ENCODE results near the gene XRCC5. TPM values are rescaled to one million over a fixed set of nuclear protein-coding genes. Genes with fewer than 3 reads are reported as not detected.
"Not testable (repeated sequence)": the region's sequence is repeated elsewhere in the genome, so short reads cannot be mapped to it uniquely, and the experiment has no call there.

Gene XRCC5
- total and polyA plus RNA-seq, 4 experiments from 2014 or later, result 235 to 348 (median 273) TPM

GRCh38 chr2:216206821-216207220, 97.7 kb downstream of the XRCC5 start:
- Mint-ChIP-seq H3K9me3 (no peaks in the 10 kb centered on the region), H3K27me3 (no peaks in the 10 kb centered on the region), H3K4me1 (peaks cover 14 to 22% (median 17%) of the 10 kb centered on the region in 4 donors), H3K27ac (peak overlapping the region in 3 of 7 donors; percentile 18 to 72 (median 52)), H3K4me3 (no peak overlapping the region), H3K36me3 (peaks cover 67 to 84% of the 10 kb centered on the region in 2 donors)
- intact Hi-C loops (cut with micrococcal nuclease), result no loop called here
- Histone ChIP-seq H3K9me3 (ENCODE audit: control insufficient read depth in 1 of 2, low read length in 2 of 2) (no peaks in the 10 kb centered on the region), H3K27me3 (ENCODE audit: insufficient read depth, low read length) (no peaks in the 10 kb centered on the region), H3K4me1 (ENCODE audit: insufficient read depth, low read length) (no peaks in the 10 kb centered on the region), H3K4me3 (ENCODE audit: low read length in 2 of 2) (no peak overlapping the region), H3K36me3 (ENCODE audit: insufficient read depth, low read length) (peaks cover 54% of the 10 kb centered on the region), H3K27ac (ENCODE audit: low read depth, low read length) (no peak overlapping the region)
- ChIA-PET CTCF (ENCODE audit: partially characterized antibody) (no interaction called here), POLR2A (ENCODE audit: partially characterized antibody) (no interaction called here)
- DNase-seq, result no peak

DNA sequence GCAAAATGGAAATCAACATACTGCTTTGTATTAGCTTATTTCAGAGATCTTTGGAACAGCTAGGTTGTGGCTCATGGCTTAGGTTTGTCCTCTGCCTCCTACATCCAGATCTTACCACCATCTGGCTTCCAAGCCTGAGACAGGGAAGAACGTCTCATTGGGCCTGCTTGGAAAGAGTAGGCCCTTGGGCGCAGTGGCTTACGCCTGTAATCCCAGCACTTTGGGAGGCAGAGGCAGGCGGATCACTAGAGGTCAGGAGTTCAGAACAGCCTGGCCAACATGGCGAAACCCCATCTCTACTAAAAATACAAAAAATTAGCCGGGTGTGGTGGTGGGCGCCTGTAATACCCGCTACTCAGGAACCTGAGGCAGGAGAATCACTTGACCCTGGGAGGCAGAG, 99.5 kb downstream of the XRCC5 start:
- H3K27me3 Mint-ChIP-seq; DNase-seq; H3K27me3 ChIP-seq (ENCODE audit: insufficient read depth, low read length); H3K27ac ChIP-seq (ENCODE audit: low read depth, low read length); intact Hi-C loops (cut with micrococcal nuclease); CTCF ChIA-PET (ENCODE audit: partially characterized antibody); POLR2A ChIA-PET (ENCODE audit: partially characterized antibody); H3K4me3 Mint-ChIP-seq; H3K4me3 ChIP-seq (ENCODE audit: low read length in 2 of 2); H3K4me1 ChIP-seq (ENCODE audit: insufficient read depth, low read length); H3K9me3 ChIP-seq (ENCODE audit: control insufficient read depth in 1 of 2, low read length in 2 of 2); H3K9me3 Mint-ChIP-seq: not testable (repeated sequence)
- Mint-ChIP-seq H3K27ac (peak overlapping the region in 3 of 7 donors; percentile 5 to 62 (median 19)), H3K4me1 (peaks cover 14 to 23% (median 17%) of the 10 kb centered on the region in 4 donors), H3K36me3 (peaks cover 49 to 72% of the 10 kb centered on the region in 2 donors)
- H3K36me3 ChIP-seq (ENCODE audit: insufficient read depth, low read length), result peaks cover 35% of the 10 kb centered on the region

- Histone ChIP-seq H3K27ac (ENCODE audit: low read depth, low read length) (no peak overlapping the region), H3K27me3 (ENCODE audit: insufficient read depth, low read length) (no peaks in the 10 kb centered on the region), H3K36me3 (ENCODE audit: insufficient read depth, low read length) (peaks cover 13% of the 10 kb centered on the region), H3K9me3 (ENCODE audit: control insufficient read depth in 1 of 2, low read length in 2 of 2) (no peaks in the 10 kb centered on the region), H3K4me1 (ENCODE audit: insufficient read depth, low read length) (no peaks in the 10 kb centered on the region), H3K4me3 (ENCODE audit: low read length in 2 of 2) (no peak overlapping the region)
- ChIA-PET CTCF (ENCODE audit: partially characterized antibody) (interaction anchor here (0.5 to 1.1 kb wide), 3 partner anchors 193 to 1386 kb away, joined by 3 read pairs; no protein-coding TSS in a partner anchor), POLR2A (ENCODE audit: partially characterized antibody) (no interaction called here)
- H3K4me1 Mint-ChIP-seq, result peaks cover 10 to 23% (median 17%) of the 10 kb centered on the region in 4 donors
- peaks cover 30 to 50% of the 10 kb centered on the region in 2 donors for H3K36me3 Mint-ChIP-seq
- no peak for DNase-seq
- no peaks in the 10 kb centered on the region for H3K9me3 Mint-ChIP-seq
- peak overlapping the region; percentile 5 to 91 (median 43) for H3K27ac Mint-ChIP-seq
- no peak overlapping the region for H3K4me3 Mint-ChIP-seq
- intact Hi-C loops (cut with micrococcal nuclease), result no loop called here
- H3K27me3 Mint-ChIP-seq, result no peaks in the 10 kb centered on the region
These were observed 101.8 kb downstream of the XRCC5 start for GRCh38 chr2:216210701-216211540.

- H3K9me3 ChIP-seq (ENCODE audit: control insufficient read depth in 1 of 2, low read length in 2 of 2), result no peaks in the 10 kb centered on the region
- H3K4me1 Mint-ChIP-seq, result peaks cover 9 to 25% (median 18%) of the 10 kb centered on the region in 4 donors
- H3K4me3 Mint-ChIP-seq, result no peak overlapping the region
- intact Hi-C loops (cut with micrococcal nuclease), result no loop called here
- H3K27me3 Mint-ChIP-seq, result no peaks in the 10 kb centered on the region
- CTCF ChIA-PET (ENCODE audit: partially characterized antibody), result interaction anchor here (0.5 to 1.1 kb wide), 3 partner anchors 192 to 1387 kb away, joined by 3 read pairs; no protein-coding TSS in a partner anchor
- no peaks in the 10 kb centered on the region for H3K27me3 ChIP-seq (ENCODE audit: insufficient read depth, low read length)
- no peaks in the 10 kb centered on the region for H3K9me3 Mint-ChIP-seq
- peaks cover 22 to 42% of the 10 kb centered on the region in 2 donors for H3K36me3 Mint-ChIP-seq
- DNase-seq, result no peak
- H3K4me1 ChIP-seq (ENCODE audit: insufficient read depth, low read length), result peaks cover under 1% of the 10 kb centered on the region
- no peak overlapping the region for H3K4me3 ChIP-seq (ENCODE audit: low read length in 2 of 2)
- peaks cover 5% of the 10 kb centered on the region for H3K36me3 ChIP-seq (ENCODE audit: insufficient read depth, low read length)
- H3K27ac ChIP-seq (ENCODE audit: low read depth, low read length), result no peak overlapping the region
- H3K27ac Mint-ChIP-seq, result peak overlapping the region in 5 of 7 donors; percentile 2 to 91 (median 43)
- POLR2A ChIA-PET (ENCODE audit: partially characterized antibody), result no interaction called here
These were observed 102.5 kb downstream of the XRCC5 start for GRCh38 chr2:216211614-216212145.

- Histone ChIP-seq H3K27ac (ENCODE audit: low read depth, low read length) (no peak overlapping the region), H3K4me1 (ENCODE audit: insufficient read depth, low read length) (peaks cover 10% of the 10 kb centered on the region), H3K27me3 (ENCODE audit: insufficient read depth, low read length) (no peaks in the 10 kb centered on the region), H3K36me3 (ENCODE audit: insufficient read depth, low read length) (peaks cover 4% of the 10 kb centered on the region), H3K9me3 (ENCODE audit: control insufficient read depth in 1 of 2, low read length in 2 of 2) (no peaks in the 10 kb centered on the region), H3K4me3 (ENCODE audit: low read length in 2 of 2) (no peak overlapping the region)
- DNase-seq, result no peak
- peaks cover 4 to 20% of the 10 kb centered on the region in 2 donors for H3K36me3 Mint-ChIP-seq
- no peak overlapping the region for H3K27ac Mint-ChIP-seq
- H3K9me3 Mint-ChIP-seq, result no peaks in the 10 kb centered on the region
- POLR2A ChIA-PET (ENCODE audit: partially characterized antibody), result interaction anchor here (1.4 kb wide), 1 partner anchor 12 kb away, joined by 4 read pairs; no protein-coding TSS in a partner anchor
- intact Hi-C loops (cut with micrococcal nuclease), result no loop called here
- CTCF ChIA-PET (ENCODE audit: partially characterized antibody), result interaction anchor here (2.8 kb wide), 1 partner anchor 190 kb away, joined by 16 read pairs; no protein-coding TSS in a partner anchor
- no peak overlapping the region for H3K4me3 Mint-ChIP-seq
- H3K4me1 Mint-ChIP-seq, result peaks cover 16 to 38% (median 30%) of the 10 kb centered on the region in 4 donors
- H3K27me3 Mint-ChIP-seq, result no peaks in the 10 kb centered on the region
These were observed 105.6 kb downstream of the XRCC5 start for GRCh38 chr2:216214768-216215167.

GRCh38 chr2:216215658-216216390, 106.7 kb downstream of the XRCC5 start:
- peaks cover 4% of the 10 kb centered on the region for H3K36me3 ChIP-seq (ENCODE audit: insufficient read depth, low read length)
- POLR2A ChIA-PET (ENCODE audit: partially characterized antibody), result no interaction called here
- Mint-ChIP-seq H3K4me3 (no peak overlapping the region), H3K36me3 (peaks cover 0 to 15% of the 10 kb centered on the region in 2 donors), H3K27me3 (no peaks in the 10 kb centered on the region), H3K27ac (no peak overlapping the region), H3K4me1 (peaks cover 13 to 31% (median 21%) of the 10 kb centered on the region in 4 donors), H3K9me3 (no peaks in the 10 kb centered on the region)
- CTCF ChIA-PET (ENCODE audit: partially characterized antibody), result interaction anchor here (0.9 to 2.8 kb wide), 2 partner anchors 17 to 188 kb away, joined by 3 to 16 read pairs; no protein-coding TSS in a partner anchor
- no peaks in the 10 kb centered on the region for H3K9me3 ChIP-seq (ENCODE audit: control insufficient read depth in 1 of 2, low read length in 2 of 2)
- intact Hi-C loops (cut with micrococcal nuclease), result no loop called here
- no peak for DNase-seq
- H3K27ac ChIP-seq (ENCODE audit: low read depth, low read length), result no peak overlapping the region
- H3K4me1 ChIP-seq (ENCODE audit: insufficient read depth, low read length), result peaks cover 10% of the 10 kb centered on the region
- H3K4me3 ChIP-seq (ENCODE audit: low read length in 2 of 2), result no peak overlapping the region
- H3K27me3 ChIP-seq (ENCODE audit: insufficient read depth, low read length), result no peaks in the 10 kb centered on the region
